IPS-11a (cell line): Measurements from ENCODE around the gene FAT1.

Experiments
- H3K4me3 ChIP-seq: one replicate; pipeline ENCODE4 v1.5.1; 2013; ENCODE audit warnings: low read depth, low read length, control low read depth

Gene FAT1

GRCh38 chr4:186701788-186702187, 21.9 kb downstream of the FAT1 start:
- no peak overlapping the region for H3K4me3 ChIP-seq

GRCh38 chr4:186701273-186701672, 22.4 kb downstream of the FAT1 start:
- no peak overlapping the region for H3K4me3 ChIP-seq

- H3K4me3 ChIP-seq, result no peak overlapping the region
Observed at GRCh38 chr4:186700746-186701145, 22.9 kb downstream of the FAT1 start.

- no peak overlapping the region for H3K4me3 ChIP-seq
Observed at GRCh38 chr4:186699881-186700397, 23.7 kb downstream of the FAT1 start.

- no peak overlapping the region for H3K4me3 ChIP-seq
Observed at GRCh38 chr4:186699298-186699697, 24.4 kb downstream of the FAT1 start.

GRCh38 chr4:186698525-186698924, 25.1 kb downstream of the FAT1 start:
- no peak overlapping the region for H3K4me3 ChIP-seq

GRCh38 chr4:186698028-186698427, 25.6 kb downstream of the FAT1 start:
- H3K4me3 ChIP-seq, result no peak overlapping the region

- no peak overlapping the region for H3K4me3 ChIP-seq
Observed at GRCh38 chr4:186695392-186695791, 28.3 kb downstream of the FAT1 start.

GRCh38 chr4:186693894-186694293, 29.8 kb downstream of the FAT1 start:
- H3K4me3 ChIP-seq, result no peak overlapping the region

GRCh38 chr4:186693159-186693815, 30.4 kb downstream of the FAT1 start:
- H3K4me3 ChIP-seq, result no peak overlapping the region

GRCh38 chr4:186691396-186691795, 32.3 kb downstream of the FAT1 start:
- no peak overlapping the region for H3K4me3 ChIP-seq

- H3K4me3 ChIP-seq, result no peak overlapping the region
Observed at GRCh38 chr4:186689476-186689875, 34.2 kb downstream of the FAT1 start.

GRCh38 chr4:186688150-186688943, 35.3 kb downstream of the FAT1 start:
- no peak overlapping the region for H3K4me3 ChIP-seq

- H3K4me3 ChIP-seq, result no peak overlapping the region
Observed at GRCh38 chr4:186687265-186687664, 36.4 kb downstream of the FAT1 start.

GRCh38 chr4:186685767-186686183, 37.9 kb downstream of the FAT1 start:
- no peak overlapping the region for H3K4me3 ChIP-seq

- H3K4me3 ChIP-seq, result no peak overlapping the region
Observed at GRCh38 chr4:186684889-186685309, 38.8 kb downstream of the FAT1 start.

GRCh38 chr4:186684220-186684619, 39.4 kb downstream of the FAT1 start:
- no peak overlapping the region for H3K4me3 ChIP-seq

GRCh38 chr4:186680641-186681040, 43.0 kb downstream of the FAT1 start:
- no peak overlapping the region for H3K4me3 ChIP-seq

GRCh38 chr4:186676531-186677161, 47.0 kb downstream of the FAT1 start:
- H3K4me3 ChIP-seq, result no peak overlapping the region

GRCh38 chr4:186669735-186670134, 53.9 kb downstream of the FAT1 start:
- no peak overlapping the region for H3K4me3 ChIP-seq

GRCh38 chr4:186669159-186669731, 54.4 kb downstream of the FAT1 start:
- no peak overlapping the region for H3K4me3 ChIP-seq
